Endothelial cell of umbilical vein (primary cell): ENCODE data around the gene C14orf132.

Experiments
- EZH2 ChIP-seq: IDR thresholded peaks from 2 replicates; pipeline ENCODE4 v1.6.1; 2012; ENCODE audit warnings: borderline replicate concordance, low read depth, mild to moderate bottlenecking, moderate library complexity, low read length, inconsistent platforms; ENCODE audit not compliant: severe bottlenecking
- FOS ChIP-seq: IDR thresholded peaks from 2 replicates; pipeline ENCODE4 v1.6.1; 2011; ENCODE audit warnings: mild to moderate bottlenecking, low read length, moderate library complexity, borderline replicate concordance; ENCODE audit not compliant: insufficient read depth
- GATA2 ChIP-seq: IDR thresholded peaks from 2 replicates; pipeline ENCODE4 v1.7.0; 2011; ENCODE audit warnings: low read depth, mild to moderate bottlenecking, moderate library complexity, mixed read lengths, low read length; ENCODE audit not compliant: insufficient read length, insufficient read depth
- JUN ChIP-seq: IDR thresholded peaks from 2 replicates; pipeline ENCODE4 v1.6.1; 2011; ENCODE audit warnings: borderline replicate concordance, low read depth; ENCODE audit not compliant: insufficient read length, insufficient read depth
- MYC ChIP-seq: IDR thresholded peaks from one replicate; pipeline ENCODE4 v1.6.1; 2011; ENCODE audit warnings: mild to moderate bottlenecking, low read depth, low read length
- POLR2A ChIP-seq: IDR thresholded peaks from 2 replicates; pipeline ENCODE4 v1.6.1; 2012; ENCODE audit warnings: low read depth, mild to moderate bottlenecking, control low read depth, low read length
- POLR2AphosphoS5 ChIP-seq: IDR thresholded peaks from 2 replicates; pipeline ENCODE4 v1.6.1; 2012; ENCODE audit warnings: low read depth, mild to moderate bottlenecking, control low read depth, low read length, moderate library complexity; ENCODE audit not compliant: insufficient read depth
- TF ChIP-seq, protein P1 (sequence below), 2 donors: IDR thresholded peaks; 1 replicate in 1 of 2; 2 replicates in 1 of 2; pipeline ENCODE4 v1.5.1; 2011; ENCODE audit warnings: low read length in 2 of 2, mild to moderate bottlenecking in 2 of 2, moderate library complexity in 2 of 2, control low read depth in 1 of 2, inconsistent platforms in 1 of 2, low read depth in 1 of 2; ENCODE audit not compliant: insufficient read depth in 1 of 2; ENCODE audit errors: extremely low read depth in 1 of 2
- TF ChIP-seq, protein P2 (sequence below): IDR thresholded peaks from 2 replicates; pipeline ENCODE4 v1.6.1; 2011; ENCODE audit not compliant: insufficient read depth, insufficient read length

- TF ChIP-seq, protein P1, sequence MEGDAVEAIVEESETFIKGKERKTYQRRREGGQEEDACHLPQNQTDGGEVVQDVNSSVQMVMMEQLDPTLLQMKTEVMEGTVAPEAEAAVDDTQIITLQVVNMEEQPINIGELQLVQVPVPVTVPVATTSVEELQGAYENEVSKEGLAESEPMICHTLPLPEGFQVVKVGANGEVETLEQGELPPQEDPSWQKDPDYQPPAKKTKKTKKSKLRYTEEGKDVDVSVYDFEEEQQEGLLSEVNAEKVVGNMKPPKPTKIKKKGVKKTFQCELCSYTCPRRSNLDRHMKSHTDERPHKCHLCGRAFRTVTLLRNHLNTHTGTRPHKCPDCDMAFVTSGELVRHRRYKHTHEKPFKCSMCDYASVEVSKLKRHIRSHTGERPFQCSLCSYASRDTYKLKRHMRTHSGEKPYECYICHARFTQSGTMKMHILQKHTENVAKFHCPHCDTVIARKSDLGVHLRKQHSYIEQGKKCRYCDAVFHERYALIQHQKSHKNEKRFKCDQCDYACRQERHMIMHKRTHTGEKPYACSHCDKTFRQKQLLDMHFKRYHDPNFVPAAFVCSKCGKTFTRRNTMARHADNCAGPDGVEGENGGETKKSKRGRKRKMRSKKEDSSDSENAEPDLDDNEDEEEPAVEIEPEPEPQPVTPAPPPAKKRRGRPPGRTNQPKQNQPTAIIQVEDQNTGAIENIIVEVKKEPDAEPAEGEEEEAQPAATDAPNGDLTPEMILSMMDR (IDR thresholded peaks at IDR 0.05; ENCODE audit: extremely low read depth in 1 of 2, insufficient read depth in 1 of 2, low read depth in 1 of 2, low read length in 2 of 2) = no peak
- TF ChIP-seq FOS (no peak), EZH2 (no peak), POLR2A (no peak), GATA2 (no peak), JUN (no peak), POLR2AphosphoS5 (no peak), MYC (no peak)
- TF ChIP-seq, protein P2, sequence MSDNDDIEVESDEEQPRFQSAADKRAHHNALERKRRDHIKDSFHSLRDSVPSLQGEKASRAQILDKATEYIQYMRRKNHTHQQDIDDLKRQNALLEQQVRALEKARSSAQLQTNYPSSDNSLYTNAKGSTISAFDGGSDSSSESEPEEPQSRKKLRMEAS = no peak
Measured at GRCh38 chr14:96064866-96065265, 25.7 kb downstream of the C14orf132 start.
